Measurements from ENCODE around the gene KRT12.

GRCh38 chr17:40871316-40871715, 4.3 kb upstream of the KRT12 start:
- TF ChIP-seq, protein P1, sequence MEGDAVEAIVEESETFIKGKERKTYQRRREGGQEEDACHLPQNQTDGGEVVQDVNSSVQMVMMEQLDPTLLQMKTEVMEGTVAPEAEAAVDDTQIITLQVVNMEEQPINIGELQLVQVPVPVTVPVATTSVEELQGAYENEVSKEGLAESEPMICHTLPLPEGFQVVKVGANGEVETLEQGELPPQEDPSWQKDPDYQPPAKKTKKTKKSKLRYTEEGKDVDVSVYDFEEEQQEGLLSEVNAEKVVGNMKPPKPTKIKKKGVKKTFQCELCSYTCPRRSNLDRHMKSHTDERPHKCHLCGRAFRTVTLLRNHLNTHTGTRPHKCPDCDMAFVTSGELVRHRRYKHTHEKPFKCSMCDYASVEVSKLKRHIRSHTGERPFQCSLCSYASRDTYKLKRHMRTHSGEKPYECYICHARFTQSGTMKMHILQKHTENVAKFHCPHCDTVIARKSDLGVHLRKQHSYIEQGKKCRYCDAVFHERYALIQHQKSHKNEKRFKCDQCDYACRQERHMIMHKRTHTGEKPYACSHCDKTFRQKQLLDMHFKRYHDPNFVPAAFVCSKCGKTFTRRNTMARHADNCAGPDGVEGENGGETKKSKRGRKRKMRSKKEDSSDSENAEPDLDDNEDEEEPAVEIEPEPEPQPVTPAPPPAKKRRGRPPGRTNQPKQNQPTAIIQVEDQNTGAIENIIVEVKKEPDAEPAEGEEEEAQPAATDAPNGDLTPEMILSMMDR (conservative IDR thresholded peaks at IDR 0.05; ENCODE audit: low read depth, low read length), result no peak
- TF ChIP-seq EZH2 (IDR thresholded peaks at IDR 0.05; ENCODE audit: borderline replicate concordance, low read depth, low read length, poor library complexity, severe bottlenecking), result no peak
